Measurements from ENCODE around the gene EGLN3. TPM values are rescaled to one million over a fixed set of nuclear protein-coding genes. Genes with fewer than 3 reads are reported as not detected.
A peak's percentile ranks its signal among the peaks of the same experiment; 100 is the strongest.

The EGLN3 gene
- total and polyA plus RNA-seq, 4 donors: 0.33 to 46.7 (median 19.8) TPM

DNA sequence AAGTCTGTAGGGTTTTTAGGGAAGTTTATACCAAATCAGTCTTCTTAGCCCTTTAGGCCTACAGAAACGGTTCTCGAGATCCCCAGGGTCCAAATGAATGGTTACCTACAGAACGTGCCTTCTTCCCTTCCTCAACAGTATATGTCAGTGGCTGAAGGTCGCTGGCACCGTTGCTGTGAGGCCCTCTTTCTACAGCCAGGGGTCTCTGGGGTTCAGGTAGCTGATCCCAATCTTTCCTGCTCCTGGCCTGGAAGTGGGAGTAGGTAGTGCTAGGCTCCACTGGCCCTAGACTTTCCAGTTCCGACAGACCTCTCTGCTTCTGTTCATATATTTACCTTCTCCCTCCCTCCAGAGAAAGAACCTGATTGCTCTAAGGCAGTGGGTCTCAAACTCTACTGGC lies 6.4 kb upstream of the EGLN3 start:
- Histone ChIP-seq H3K27ac (ENCODE audit: low read depth in 1 of 2, low read length in 2 of 2) (no peak overlapping the region), H3K4me3 (ENCODE audit: low read length in 2 of 2) (no peak overlapping the region), H3K27me3 (ENCODE audit: control insufficient read depth in 1 of 2, insufficient read depth in 2 of 2, low read length in 1 of 2) (peaks cover 0 to 1% of the 10 kb centered on the region in 2 donors), H3K9me3 (ENCODE audit: control insufficient read depth, low read length) (no peaks in the 10 kb centered on the region), H3K4me1 (ENCODE audit: control insufficient read depth in 1 of 2, insufficient read depth in 2 of 2, low read length in 2 of 2) (no peaks in the 10 kb centered on the region), H3K36me3 (ENCODE audit: control insufficient read depth in 1 of 2, insufficient read depth in 2 of 2, low read length in 1 of 2) (no peaks in the 10 kb centered on the region)
- 94 to 96% methylated on average over 6 of the region's 6 CpGs for WGBS, 2 donors
- ATAC-seq (ENCODE audit: low FRiP score) (no peak), DNase-seq (no peak)
- intact Hi-C loops (cut with DNase I): loop anchor here in 1 of 2 donors (10.0 kb wide), 1 partner anchor 112 kb away; no protein-coding TSS in a partner anchor

DNA sequence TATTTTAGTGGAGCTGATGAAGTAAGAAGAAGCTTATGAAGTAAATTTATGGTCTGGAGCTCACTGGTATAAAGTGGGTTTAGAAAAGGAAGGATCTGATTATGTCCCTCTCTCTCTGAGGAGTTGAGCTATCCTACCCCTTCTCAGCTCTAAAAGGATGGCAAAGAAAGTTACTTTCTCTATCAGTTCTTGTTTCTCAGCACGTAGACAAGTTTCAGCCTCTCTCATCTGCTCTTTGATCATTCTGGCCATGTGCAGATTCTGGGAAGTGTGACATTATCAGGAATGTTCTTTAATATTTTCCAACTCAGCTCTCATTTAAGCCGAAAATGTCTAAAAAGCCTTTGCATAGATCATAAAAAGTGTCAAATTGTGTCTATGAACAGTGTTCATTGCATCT lies 5.8 kb upstream of the EGLN3 start:
- Histone ChIP-seq H3K27me3 (ENCODE audit: control insufficient read depth in 1 of 2, insufficient read depth in 2 of 2, low read length in 1 of 2) (peaks cover 0 to 1% of the 10 kb centered on the region in 2 donors), H3K9me3 (ENCODE audit: control insufficient read depth, low read length) (no peaks in the 10 kb centered on the region), H3K4me1 (ENCODE audit: control insufficient read depth in 1 of 2, insufficient read depth in 2 of 2, low read length in 2 of 2) (no peaks in the 10 kb centered on the region), H3K36me3 (ENCODE audit: control insufficient read depth in 1 of 2, insufficient read depth in 2 of 2, low read length in 1 of 2) (no peaks in the 10 kb centered on the region), H3K4me3 (ENCODE audit: low read length in 2 of 2) (no peak overlapping the region), H3K27ac (ENCODE audit: low read depth in 1 of 2, low read length in 2 of 2) (no peak overlapping the region)
- ATAC-seq (ENCODE audit: low FRiP score) (no peak), DNase-seq (no peak)
- 91 to 96% methylated on average over 2 of the region's 2 CpGs for WGBS, 2 donors
- intact Hi-C loops (cut with DNase I): loop anchor here in 1 of 2 donors (10.0 kb wide), 1 partner anchor 112 kb away; no protein-coding TSS in a partner anchor

DNA sequence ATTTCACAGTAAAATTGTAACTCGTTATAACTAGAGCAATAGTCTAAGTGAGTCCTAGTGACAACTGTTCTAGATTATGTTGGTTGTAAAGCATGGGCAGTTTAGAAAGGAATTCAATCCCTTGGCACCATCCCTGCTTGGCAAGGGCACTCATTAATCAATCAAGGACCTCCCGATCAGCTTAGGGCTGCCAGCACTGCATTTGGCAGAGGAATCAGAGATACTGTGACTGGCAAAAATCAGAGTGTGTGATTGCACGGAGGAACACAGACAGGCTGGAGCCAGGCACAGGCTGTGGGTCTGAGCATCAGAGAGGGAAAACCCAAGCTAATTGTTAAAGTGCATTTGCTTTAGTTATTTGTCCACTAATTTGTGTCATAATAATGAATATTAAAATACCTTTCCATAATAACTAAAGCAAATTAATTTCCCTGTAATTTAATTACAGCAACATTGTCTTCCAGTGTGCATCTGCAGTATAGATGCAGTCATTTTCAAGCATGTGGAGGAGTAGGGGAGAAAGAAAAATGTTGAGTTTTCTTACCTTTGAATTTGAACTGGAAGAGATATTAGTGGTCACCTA lies 3.2 kb upstream of the EGLN3 start:
- 4 to 12% methylated on average over 3 of the region's 3 CpGs for WGBS, 2 donors
- ATAC-seq (ENCODE audit: low FRiP score) (no peak), DNase-seq (no peak)
- no peaks in the 10 kb centered on the region for H3K4me1 ChIP-seq (ENCODE audit: control insufficient read depth in 1 of 2, insufficient read depth in 2 of 2, low read length in 2 of 2)
- H3K4me3 ChIP-seq (ENCODE audit: low read length in 2 of 2): no peak overlapping the region
- no peaks in the 10 kb centered on the region for H3K36me3 ChIP-seq (ENCODE audit: control insufficient read depth in 1 of 2, insufficient read depth in 2 of 2, low read length in 1 of 2)
- intact Hi-C loops (cut with DNase I): loop anchor here in 1 of 2 donors (5.0 to 10.0 kb wide), 2 partner anchors 108 to 109 kb away; no protein-coding TSS in a partner anchor
- no peaks in the 10 kb centered on the region for H3K9me3 ChIP-seq (ENCODE audit: control insufficient read depth, low read length)
- peaks cover 0 to 1% of the 10 kb centered on the region in 2 donors for H3K27me3 ChIP-seq (ENCODE audit: control insufficient read depth in 1 of 2, insufficient read depth in 2 of 2, low read length in 1 of 2)
- no peak overlapping the region for H3K27ac ChIP-seq (ENCODE audit: low read depth in 1 of 2, low read length in 2 of 2)

DNA sequence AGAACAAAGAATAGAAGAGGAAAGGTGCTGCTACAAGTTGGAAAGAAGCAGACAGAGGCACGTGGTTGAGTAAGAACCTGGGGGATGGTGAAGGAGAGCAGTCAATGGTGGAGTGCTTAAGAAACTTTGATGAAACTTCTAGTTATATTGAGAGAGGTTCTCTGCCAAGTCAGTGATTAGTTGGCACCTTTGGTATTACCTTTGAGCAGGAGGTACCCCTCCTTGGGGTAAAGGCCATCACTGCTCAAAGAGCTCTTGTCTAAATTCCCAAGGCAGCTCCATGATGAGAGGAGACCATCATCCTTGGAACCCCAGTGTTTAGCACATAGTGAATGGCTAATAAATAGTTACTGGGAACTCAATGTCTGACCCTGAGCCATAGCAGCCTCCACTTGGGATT lies 1.7 kb upstream of the EGLN3 start:
- Histone ChIP-seq H3K27ac (ENCODE audit: low read depth in 1 of 2, low read length in 2 of 2) (no peak overlapping the region), H3K27me3 (ENCODE audit: control insufficient read depth in 1 of 2, insufficient read depth in 2 of 2, low read length in 1 of 2) (no peaks in the 10 kb centered on the region), H3K4me1 (ENCODE audit: control insufficient read depth in 1 of 2, insufficient read depth in 2 of 2, low read length in 2 of 2) (no peaks in the 10 kb centered on the region), H3K36me3 (ENCODE audit: control insufficient read depth in 1 of 2, insufficient read depth in 2 of 2, low read length in 1 of 2) (no peaks in the 10 kb centered on the region), H3K9me3 (ENCODE audit: control insufficient read depth, low read length) (no peaks in the 10 kb centered on the region), H3K4me3 (ENCODE audit: low read length in 2 of 2) (no peak overlapping the region)
- no peak for DNase-seq
- ATAC-seq (ENCODE audit: low FRiP score): no peak
- intact Hi-C loops (cut with DNase I): loop anchor here in 1 of 2 donors (5.0 to 10.0 kb wide), 2 partner anchors 108 to 110 kb away; no protein-coding TSS in a partner anchor
- WGBS, 2 donors: 78 to 95% methylated on average over 1 of the region's 1 CpG

DNA sequence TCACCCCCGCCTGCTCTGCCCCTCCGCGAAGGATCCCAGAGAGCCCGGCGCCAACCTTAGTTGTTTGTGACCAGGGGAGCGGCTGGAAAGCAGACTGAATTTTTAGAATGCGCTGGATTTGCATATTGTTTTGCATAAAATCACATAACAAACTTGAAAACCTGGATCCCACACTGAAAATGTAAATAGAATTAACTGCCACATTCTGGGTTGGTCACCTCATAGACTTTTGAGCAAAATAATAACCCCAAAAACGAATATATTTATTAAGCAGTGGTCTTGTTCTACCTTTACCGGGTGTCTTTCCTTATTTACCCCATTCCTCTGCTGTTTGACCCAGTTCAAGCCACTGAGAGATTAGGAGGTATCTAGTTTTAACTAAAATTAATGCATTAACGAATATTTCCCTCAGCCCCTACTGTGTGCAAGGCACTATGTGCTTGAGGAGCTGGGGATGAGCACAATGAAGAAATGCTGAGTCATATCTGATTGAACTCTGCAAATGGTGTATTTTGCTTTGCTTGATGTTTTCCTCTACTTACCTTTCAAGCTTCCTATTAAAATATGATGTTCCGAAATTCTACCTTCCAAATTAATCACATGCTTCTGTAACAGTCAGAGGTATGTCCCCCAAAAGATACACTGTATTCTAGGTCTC lies 438 bp upstream of the EGLN3 start:
- intact Hi-C loops (cut with DNase I): loop anchor here in 1 of 2 donors (2.0 to 10.0 kb wide), 3 partner anchors 107 to 147 kb away; no protein-coding TSS in a partner anchor
- Histone ChIP-seq H3K9me3 (ENCODE audit: control insufficient read depth, low read length) (no peaks in the 10 kb centered on the region), H3K4me3 (ENCODE audit: low read length in 2 of 2) (peak overlapping the region in 1 of 2 donors; percentile 82), H3K4me1 (ENCODE audit: control insufficient read depth in 1 of 2, insufficient read depth in 2 of 2, low read length in 2 of 2) (no peaks in the 10 kb centered on the region), H3K36me3 (ENCODE audit: control insufficient read depth in 1 of 2, insufficient read depth in 2 of 2, low read length in 1 of 2) (no peaks in the 10 kb centered on the region), H3K27ac (ENCODE audit: low read depth in 1 of 2, low read length in 2 of 2) (no peak overlapping the region), H3K27me3 (ENCODE audit: control insufficient read depth in 1 of 2, insufficient read depth in 2 of 2, low read length in 1 of 2) (no peaks in the 10 kb centered on the region)
- 15% methylated on average over 11 of the region's 11 CpGs for WGBS, 2 donors
- DNase-seq: no peak
- ATAC-seq (ENCODE audit: low FRiP score): no peak

DNA sequence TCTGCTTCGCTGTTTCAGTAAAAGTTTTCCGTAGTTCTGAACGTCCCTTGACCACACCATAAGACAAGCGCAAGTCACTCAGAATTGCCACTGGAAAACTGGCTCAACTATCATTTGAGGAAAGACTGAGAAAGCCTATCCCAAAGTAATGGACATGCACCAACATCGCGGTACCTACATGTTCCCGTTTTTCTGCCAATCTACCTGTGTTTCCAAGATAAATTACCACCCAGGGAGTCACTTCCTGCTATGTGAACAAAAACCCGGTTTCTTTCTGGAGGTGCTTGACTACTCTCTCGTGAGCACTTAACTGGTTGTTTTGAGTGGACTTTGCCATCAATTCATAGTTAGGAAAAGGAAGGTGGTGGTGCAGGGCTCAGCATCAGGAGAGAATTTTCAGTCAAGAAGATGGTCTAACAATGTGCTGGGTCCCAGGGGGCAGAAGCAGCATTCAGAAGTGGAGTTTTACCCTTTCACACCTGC lies 1.4 kb downstream of the EGLN3 start:
- ATAC-seq (ENCODE audit: low FRiP score) (no peak), DNase-seq (no peak)
- Histone ChIP-seq H3K36me3 (ENCODE audit: control insufficient read depth in 1 of 2, insufficient read depth in 2 of 2, low read length in 1 of 2) (no peaks in the 10 kb centered on the region), H3K27me3 (ENCODE audit: control insufficient read depth in 1 of 2, insufficient read depth in 2 of 2, low read length in 1 of 2) (no peaks in the 10 kb centered on the region), H3K4me3 (ENCODE audit: low read length in 2 of 2) (peak overlapping the region; percentile 17 to 23), H3K9me3 (ENCODE audit: control insufficient read depth, low read length) (no peaks in the 10 kb centered on the region), H3K27ac (ENCODE audit: low read depth in 1 of 2, low read length in 2 of 2) (no peak overlapping the region), H3K4me1 (ENCODE audit: control insufficient read depth in 1 of 2, insufficient read depth in 2 of 2, low read length in 2 of 2) (no peaks in the 10 kb centered on the region)
- intact Hi-C loops (cut with DNase I): loop anchor here in 1 of 2 donors (2.0 kb wide), 1 partner anchor 33 kb away; no protein-coding TSS in a partner anchor
- 33 to 51% methylated on average over 9 of the region's 9 CpGs for WGBS, 2 donors

DNA sequence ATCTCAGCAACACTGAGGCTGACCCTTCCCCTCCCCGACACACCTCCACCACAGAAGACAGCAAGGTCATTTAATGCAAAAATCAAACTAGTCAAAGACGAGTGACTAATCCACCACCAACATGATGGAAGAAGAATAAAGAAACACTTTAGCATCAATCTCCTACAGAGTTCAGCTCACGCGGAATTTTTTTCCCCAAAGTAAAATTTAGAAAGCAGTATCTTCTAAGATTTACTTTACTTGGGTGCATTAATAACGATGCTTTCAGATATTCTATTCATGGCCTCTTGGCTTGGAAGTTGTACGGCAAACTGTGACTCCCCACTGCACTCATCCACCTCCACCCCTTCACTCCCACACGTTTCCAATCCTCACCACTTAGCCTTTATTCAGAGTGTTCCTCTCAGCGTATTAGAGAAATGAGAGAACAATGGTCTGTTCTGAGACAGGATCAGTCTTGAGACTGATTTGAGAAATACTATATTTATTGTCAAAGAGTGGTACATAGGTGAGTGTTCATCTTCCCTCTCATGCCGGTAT lies 1.9 kb downstream of the EGLN3 start:
- H3K4me3 ChIP-seq (ENCODE audit: low read length in 2 of 2): peak overlapping the region; percentile 17 to 22
- ATAC-seq (ENCODE audit: low FRiP score): no peak
- intact Hi-C loops (cut with DNase I): loop anchor here in 1 of 2 donors (2.0 kb wide), 1 partner anchor 32 kb away; no protein-coding TSS in a partner anchor
- WGBS, 2 donors: 53 to 59% methylated on average over 9 of the region's 9 CpGs
- H3K27ac ChIP-seq (ENCODE audit: low read depth in 1 of 2, low read length in 2 of 2): no peak overlapping the region
- H3K4me1 ChIP-seq (ENCODE audit: control insufficient read depth in 1 of 2, insufficient read depth in 2 of 2, low read length in 2 of 2): no peaks in the 10 kb centered on the region
- DNase-seq: no peak
- H3K27me3 ChIP-seq (ENCODE audit: control insufficient read depth in 1 of 2, insufficient read depth in 2 of 2, low read length in 1 of 2): no peaks in the 10 kb centered on the region
- no peaks in the 10 kb centered on the region for H3K36me3 ChIP-seq (ENCODE audit: control insufficient read depth in 1 of 2, insufficient read depth in 2 of 2, low read length in 1 of 2)
- no peaks in the 10 kb centered on the region for H3K9me3 ChIP-seq (ENCODE audit: control insufficient read depth, low read length)

DNA sequence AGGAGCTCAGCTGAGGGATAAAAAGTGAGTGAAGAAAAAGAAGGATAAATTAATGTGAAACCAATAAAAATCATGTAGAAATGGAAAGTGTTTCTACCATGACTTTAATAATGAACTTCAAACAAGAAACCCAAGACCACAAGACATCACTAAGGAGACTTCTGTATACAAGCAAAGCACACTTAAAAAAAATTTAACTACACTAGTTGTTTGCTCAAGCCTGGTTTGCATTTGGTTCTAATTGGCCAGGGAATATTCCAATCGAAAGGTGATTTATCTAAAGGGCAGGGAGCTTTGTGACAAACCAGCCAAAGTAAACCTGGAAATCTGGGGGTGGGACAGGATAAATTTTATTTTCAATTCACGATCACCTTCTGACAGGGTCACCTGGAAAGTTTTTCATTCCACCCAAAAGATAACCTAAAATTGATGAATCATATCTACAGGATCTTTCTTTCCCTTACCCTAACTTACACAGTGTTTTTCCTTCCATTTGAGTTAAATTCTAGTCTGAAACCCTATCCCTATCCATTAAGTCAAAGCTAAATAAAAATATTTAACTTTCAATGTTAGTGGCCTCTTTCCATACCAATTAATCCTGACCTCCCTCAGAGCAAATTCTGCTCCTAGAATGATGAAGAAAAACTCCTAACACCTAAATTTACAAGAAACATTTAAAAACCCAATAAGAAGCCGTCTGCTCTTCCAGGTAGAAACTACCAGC lies 2.6 kb downstream of the EGLN3 start:
- DNase-seq: no peak
- Histone ChIP-seq H3K4me1 (ENCODE audit: control insufficient read depth in 1 of 2, insufficient read depth in 2 of 2, low read length in 2 of 2) (no peaks in the 10 kb centered on the region), H3K27me3 (ENCODE audit: control insufficient read depth in 1 of 2, insufficient read depth in 2 of 2, low read length in 1 of 2) (no peaks in the 10 kb centered on the region), H3K27ac (ENCODE audit: low read depth in 1 of 2, low read length in 2 of 2) (no peak overlapping the region), H3K4me3 (ENCODE audit: low read length in 2 of 2) (peak overlapping the region in 1 of 2 donors; percentile 17), H3K36me3 (ENCODE audit: control insufficient read depth in 1 of 2, insufficient read depth in 2 of 2, low read length in 1 of 2) (no peaks in the 10 kb centered on the region), H3K9me3 (ENCODE audit: control insufficient read depth, low read length) (no peaks in the 10 kb centered on the region)
- no peak for ATAC-seq (ENCODE audit: low FRiP score)
- intact Hi-C loops (cut with DNase I): loop anchor here in 1 of 2 donors (2.0 kb wide), 1 partner anchor 32 kb away; no protein-coding TSS in a partner anchor
- WGBS, 2 donors: 60 to 69% methylated on average over 3 of the region's 3 CpGs
